Left colon (tissue), 2 donors: ENCODE results near the gene NEDD4L. TPM values are rescaled to one million over a fixed set of nuclear protein-coding genes. Genes with fewer than 3 reads are reported as not detected.
A peak's percentile ranks its signal among the peaks of the same experiment; 100 is the strongest.

Source experiments
- ATAC-seq: fragments of 200-7000 bp; cut with Tn5 transposase; one replicate; pipeline ENCODE4 v1.9.1; 2020; ENCODE audit warnings: mild to moderate bottlenecking, moderate library complexity
- DNase-seq, 2 donors: peaks; one replicate each; pipeline ENCODE4 v3.0.0-alpha.2; 2020
- intact Hi-C, 2 donors: fragments of 100-400 bp; cut with DNase I in 1 of 2; cut with micrococcal nuclease in 1 of 2; formaldehyde crosslinking; loops; one replicate each; pipeline versions ENCODE4 v1.11.2 to v1.14.0; 2022; cut with DNase I, micrococcal nuclease
- total RNA-seq, 2 donors: library from RNA; stranded (reverse); fragmentation: NEBNext Ultra II Directional; extraction: Animal tissue kit (Norgen Biotek cat#: 25700); gene quantifications; one replicate each; pipeline ENCODE4 v1.2.1, GENCODE V29; 2021
- donor health status: DM: no; HTN: no; CAD: no.
- donor health status: DM: yes; HTN: yes; CAD: no.

Gene NEDD4L
- total RNA-seq, 2 donors from 2014 or later, result 176 to 332 TPM

DNA sequence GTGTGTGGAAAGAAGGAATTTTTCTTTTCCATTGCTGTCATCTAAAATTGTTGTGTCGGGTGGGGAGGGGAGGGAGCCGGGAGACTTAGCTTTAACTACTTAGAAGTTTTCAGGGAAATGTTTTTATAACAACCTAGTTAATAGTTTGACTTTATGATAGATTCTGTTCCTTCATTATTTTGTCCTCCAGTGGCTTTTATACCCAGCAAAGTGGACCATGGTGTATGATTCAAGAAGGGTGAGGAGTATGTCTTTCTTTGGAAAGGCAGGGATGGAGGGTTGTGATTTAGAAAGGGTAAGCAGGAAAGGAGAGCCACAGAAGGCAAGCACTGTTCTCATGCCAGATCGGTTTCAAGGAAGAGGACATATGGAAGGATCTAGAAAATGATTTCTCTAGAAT lies 261.8 kb downstream of the NEDD4L start:
- DNase-seq (no peak), ATAC-seq (no peak)
- intact Hi-C loops, result no loop called here

DNA sequence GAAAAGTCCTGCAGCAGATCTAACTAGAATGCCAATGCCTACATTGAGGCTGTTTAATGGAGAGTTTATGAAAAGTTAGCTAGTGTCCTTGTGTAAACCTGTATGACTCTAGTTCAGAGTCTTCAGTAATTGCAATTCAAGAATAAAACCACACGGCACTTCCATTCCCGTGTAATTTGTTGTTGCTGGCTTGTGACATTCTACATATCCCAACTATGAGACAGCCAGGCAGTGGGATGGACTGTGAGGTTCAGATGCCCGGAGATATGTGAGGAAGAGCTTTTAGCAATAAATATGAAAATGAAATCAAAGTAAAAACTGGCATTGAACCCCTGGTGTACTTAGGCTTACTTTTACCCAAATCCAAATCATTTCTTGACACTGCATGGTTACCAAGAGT lies 263.4 kb downstream of the NEDD4L start:
- ATAC-seq (no peak), DNase-seq (no peak)
- intact Hi-C loops, result no loop called here

DNA sequence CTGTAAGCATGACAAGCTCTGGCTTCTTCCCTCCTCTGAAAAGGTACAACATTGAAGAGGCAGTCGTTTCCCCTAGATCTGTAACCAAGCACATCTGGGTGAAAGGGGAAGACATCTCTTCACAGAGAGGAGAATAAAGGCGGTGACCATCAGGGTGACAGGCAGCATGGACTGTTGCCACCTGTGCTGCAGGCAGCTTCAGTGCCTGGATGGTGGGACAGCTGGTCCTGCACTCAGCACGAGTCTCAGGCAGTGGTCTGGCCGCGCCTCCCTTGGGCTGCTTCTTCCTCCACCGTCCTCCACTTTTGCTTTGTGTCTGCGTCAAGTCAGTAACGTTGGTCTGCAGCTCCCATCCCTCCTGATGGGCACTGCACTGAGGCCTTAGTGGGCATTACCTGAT lies 264.4 kb downstream of the NEDD4L start:
- DNase-seq (no peak), ATAC-seq (no peak)
- intact Hi-C loops, result no loop called here

DNA sequence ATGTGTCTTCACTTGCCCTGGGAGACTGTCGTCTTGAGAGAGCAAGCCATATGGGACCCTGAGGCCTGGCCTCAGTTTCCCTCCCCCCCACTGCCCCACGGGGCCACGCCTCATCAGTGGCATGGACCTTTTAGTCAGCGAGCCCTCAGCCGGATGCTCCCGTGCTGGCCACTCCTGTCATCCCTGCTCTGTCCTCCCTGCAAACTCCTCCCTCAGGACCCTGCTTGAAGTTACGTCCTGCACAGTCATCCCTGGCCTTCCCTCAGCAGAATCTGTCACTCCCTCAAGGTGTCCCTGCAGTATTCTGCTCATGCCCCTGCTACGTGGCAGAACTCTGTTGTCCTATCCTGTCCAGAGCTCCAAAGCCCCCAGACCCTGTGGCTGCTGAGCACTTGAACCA lies 265.1 kb downstream of the NEDD4L start:
- DNase-seq (peak in 1 of 2 donors; percentile 26), ATAC-seq (no peak)
- intact Hi-C loops, result no loop called here

DNA sequence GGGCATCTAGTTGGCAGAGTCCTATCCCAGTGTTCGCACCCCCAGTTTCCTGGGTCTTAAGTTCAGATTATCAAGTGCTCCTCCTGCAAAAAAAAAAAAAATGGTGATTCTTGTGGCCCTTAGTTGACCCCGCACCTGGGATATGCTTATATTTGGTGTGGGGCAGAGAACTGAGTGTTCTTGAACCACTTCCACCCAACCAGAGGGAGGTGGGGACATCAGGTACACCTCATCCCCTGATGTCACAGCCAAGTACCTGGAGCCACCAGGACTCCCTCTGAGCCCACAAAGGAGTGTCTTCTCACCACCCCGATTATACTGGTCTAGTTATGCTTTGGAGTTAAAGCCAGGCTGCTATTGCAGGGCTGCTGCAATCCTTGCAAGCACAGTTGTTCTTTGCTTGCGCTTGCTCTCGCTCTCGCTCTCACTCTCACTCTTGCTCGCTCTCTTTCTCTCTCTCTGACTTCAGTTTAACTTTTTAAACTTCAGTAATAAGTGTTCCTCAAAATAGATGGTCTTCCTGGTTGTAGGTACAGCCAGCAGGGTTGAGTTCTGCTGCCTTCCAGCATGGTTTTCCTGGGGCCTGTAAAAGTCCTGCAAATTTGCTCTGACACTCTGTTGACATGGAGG lies 265.7 kb downstream of the NEDD4L start:
- intact Hi-C loops, result no loop called here
- no peak for DNase-seq
- peak; percentile 11 for ATAC-seq

DNA sequence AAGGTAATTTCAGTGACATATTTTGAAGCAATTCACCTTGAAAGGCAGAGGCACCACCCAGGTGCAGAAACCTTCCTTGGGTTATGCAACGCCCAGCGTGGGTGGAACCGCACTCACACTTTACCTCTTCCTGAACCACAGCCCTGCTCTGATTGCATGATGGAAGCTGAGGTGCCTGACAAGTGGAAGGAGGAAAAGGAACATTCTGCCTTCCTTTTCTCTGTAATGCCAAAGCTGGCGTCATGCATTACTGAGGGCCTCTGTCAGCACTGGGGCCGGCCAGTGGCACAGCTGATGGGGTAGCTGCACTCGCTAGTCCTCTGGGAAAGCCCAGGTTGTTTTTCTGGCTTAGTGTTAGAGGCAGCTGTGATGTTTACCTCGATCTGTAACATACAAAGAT lies 266.5 kb downstream of the NEDD4L start:
- intact Hi-C loops, result no loop called here
- DNase-seq (peak; percentile 79 to 92), ATAC-seq (peak; percentile 92)

DNA sequence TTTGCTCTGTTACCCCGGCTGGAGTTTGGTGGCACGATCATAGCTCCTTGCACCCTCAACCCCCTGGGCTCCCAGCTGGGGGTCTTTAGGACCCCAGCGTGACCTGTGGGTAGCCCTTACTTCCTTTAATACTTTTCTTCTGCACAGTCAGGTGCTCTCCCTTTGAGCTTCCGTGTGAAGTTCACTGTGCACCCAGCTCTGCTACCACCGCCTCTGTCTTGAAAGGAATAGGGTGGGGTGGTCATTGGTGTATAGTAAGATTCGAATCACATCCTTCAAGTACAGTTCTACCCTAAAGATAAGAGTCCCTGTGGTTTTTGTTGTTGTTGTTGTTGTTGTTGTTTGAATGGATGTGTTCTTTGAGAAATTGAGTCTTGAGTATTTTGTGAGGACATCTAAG lies 267.4 kb downstream of the NEDD4L start:
- ATAC-seq (no peak), DNase-seq (no peak)
- intact Hi-C loops, result no loop called here

DNA sequence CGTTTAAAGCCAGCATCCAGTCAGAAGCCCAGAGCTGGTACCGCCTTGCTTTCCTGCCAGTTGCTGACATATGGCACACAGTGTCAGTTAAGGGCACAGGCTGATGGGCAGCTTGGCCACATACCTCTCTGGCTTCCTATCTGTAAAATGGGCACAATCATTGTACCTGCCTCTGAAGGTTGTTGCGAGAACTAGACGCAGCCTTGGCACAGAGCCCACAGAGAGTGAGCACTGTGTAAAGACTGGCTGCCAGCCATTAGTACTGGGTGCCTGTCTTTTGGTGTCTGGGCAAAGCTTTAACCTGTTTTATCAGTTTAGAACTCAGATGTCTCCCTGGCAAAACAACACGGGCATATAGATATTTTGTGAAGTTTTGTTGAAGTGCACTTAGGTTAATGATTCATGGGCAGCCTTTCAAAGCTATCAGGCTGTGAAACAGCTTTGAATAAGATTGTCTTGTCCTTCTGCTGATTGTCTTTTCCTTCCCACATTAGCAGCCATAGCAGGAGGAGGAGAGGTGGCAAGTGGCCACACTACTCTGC lies 269.5 kb downstream of the NEDD4L start:
- intact Hi-C loops, result no loop called here
- ATAC-seq (peak; percentile 9), DNase-seq (peak in 1 of 2 donors; percentile 75)

DNA sequence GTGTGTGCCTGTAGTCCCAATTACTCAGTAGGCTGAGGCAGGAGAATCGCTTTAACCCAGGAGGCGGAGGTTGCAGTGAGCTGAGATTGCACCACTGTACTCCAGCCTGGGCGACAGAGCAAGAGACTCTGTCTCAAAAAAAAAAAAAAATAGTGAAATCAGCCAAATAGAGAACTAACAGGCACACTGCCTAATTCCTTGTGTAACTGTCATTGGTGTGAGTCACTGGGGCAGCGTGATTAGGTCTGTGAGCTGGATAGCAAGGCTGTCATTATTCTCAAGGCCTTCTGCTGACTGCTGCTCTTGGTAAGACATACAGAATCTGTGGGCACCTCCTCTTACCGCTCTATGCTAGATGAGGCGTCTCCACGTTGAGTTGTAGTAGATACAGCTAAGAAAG lies 270.3 kb downstream of the NEDD4L start:
- no peak for DNase-seq

DNA sequence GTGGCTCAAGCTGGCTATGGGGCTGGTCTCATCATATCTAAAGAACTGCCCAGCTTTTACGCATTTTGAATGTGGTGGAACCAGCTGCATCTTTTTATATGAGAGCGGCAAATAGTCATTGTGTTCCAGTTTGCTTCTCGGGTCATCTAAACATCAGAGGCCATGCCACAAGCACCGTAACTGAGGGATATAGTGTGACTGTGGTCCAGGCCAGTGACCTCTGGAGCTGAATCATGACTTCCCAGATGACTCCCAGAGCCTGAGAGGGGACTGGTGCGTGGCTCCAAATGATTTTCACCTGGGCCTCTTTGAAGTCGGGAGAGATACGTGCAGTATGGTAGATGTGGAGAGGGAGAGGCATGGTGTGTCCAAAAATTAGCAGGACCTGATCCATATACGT lies 271.0 kb downstream of the NEDD4L start:
- ATAC-seq, result no peak
- intact Hi-C loops, result no loop called here
- DNase-seq, result no peak

More for the DNA sequence above, 270.3 kb downstream of the NEDD4L start:
- ATAC-seq, result peak; percentile 13
- intact Hi-C loops, result no loop called here

DNA sequence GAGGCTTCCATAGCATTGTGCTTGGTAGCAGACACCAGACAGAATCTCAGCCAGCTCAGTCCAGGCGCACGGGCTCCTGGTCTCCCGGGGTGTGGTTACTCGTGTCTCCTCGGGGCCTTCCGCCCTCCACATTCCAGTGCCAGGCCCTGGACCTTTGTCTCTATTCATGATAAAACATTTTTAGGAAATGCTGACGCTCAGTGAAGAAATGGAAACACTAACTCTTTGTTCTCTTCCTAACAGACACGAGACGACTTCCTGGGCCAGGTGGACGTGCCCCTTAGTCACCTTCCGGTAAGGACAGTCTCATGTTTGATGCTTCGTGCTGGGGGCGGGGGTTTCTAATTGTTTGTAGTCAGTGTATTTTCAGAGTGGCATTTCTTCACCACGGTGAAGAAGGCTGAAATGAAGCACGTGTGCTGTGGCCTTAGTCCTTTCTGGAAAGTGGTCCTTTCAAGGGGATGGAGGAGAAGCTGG lies 271.8 kb downstream of the NEDD4L start:
- DNase-seq (peak; percentile 51 to 70), ATAC-seq (peak; percentile 44)
- intact Hi-C loops, result no loop called here

DNA sequence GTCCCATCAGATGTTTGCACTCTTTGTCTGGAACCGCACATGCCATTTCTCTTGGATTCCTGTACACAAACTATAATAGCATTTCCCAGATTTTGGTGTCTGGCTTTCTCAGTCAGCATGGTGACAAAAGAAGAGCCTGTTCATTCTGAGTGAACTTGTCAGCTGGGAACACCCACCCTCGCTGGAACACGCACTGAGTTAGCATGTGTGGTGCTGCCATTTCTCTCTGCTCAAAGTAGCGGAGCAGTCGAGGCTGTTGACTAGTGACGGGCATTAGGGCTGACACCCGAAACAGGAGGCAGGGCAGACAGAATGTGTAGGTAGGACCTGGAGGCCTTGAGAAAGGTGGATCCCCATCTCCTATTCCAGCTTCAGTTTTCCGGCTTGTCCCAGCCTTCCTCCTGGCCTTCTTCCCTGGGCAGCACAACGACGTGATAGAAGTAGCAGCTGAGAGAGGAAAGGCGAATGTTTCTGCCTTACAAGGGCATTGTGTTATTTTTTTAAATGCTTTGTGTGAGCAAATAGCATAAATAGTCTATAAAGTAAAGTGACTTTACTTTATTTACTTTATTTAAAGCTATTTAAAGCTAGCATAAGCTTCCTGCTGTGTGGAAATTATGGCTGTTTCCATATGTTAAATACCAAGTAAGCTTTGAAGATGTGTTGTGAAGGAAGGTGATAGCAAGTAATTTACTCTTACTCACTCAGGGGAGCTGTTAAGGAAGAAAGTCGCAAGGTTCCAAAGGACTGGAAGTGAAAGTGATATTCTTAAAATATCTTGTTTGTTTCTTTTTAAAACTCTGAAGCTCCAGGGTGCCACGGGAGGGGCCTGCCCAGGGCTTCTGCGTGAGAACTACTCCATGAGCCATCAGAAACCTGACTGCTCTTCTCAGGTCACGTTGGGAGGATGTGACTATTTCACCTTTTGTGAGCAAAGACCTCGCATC lies 272.6 kb downstream of the NEDD4L start:
- intact Hi-C loops, result no loop called here
- ATAC-seq (peak; percentile 17), DNase-seq (no peak)

DNA sequence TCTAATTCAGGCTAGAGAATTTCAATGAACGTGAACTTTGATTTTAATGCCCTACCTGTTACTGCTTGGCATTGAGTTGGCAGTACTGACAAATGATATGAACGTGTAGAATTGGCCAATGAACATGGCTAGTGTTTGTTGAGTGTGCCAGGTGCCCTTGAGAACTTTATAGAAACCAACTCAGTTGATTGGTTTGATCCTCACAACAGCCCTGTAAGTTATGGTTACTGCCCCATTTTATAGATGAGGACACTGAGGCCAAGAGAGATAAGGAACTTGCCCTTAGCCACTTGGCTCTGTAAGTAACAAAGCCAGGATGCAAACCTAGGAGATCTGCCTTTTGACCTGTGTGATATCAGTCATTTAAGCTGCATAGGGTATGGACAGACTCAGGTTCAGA lies 275.7 kb downstream of the NEDD4L start:
- DNase-seq (no peak), ATAC-seq (peak; percentile 57)
- intact Hi-C loops, result loop anchor here in 1 of 2 donors (10.0 kb wide), 2 partner anchors 125 to 275 kb away; partner anchors contain the start of gene NEDD4L

DNA sequence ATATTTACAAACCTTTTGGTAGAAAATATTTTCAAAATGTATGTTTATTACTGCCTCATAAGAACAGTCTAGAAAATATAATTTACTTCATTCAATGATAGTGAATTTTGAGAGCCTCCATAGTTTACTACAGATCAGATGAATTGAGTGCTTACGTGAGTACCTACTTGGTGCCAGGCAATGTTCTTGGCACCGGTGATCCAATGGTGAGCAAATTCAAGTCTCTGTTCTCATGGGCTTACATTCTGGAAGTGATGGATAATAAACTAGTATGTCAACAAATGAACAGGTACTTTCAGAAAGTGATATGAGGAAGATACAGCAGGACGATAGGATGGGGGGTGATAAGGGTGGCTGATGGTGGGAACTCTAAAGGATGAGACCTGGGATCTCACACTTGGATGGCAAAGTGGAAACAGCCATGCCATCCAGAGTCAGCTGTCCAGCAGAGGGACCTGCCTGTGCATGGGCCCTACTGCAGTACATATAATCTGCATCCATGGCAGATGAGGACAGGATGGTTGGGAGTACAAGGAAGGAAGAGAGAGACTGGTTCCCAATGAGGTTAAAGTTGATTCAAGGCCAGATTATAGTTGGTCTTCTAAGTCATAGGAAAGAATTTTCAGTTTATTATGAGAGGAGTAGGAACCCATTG lies 277.0 kb downstream of the NEDD4L start:
- ATAC-seq (peak; percentile 7), DNase-seq (no peak)
- intact Hi-C loops, result loop anchor here in 1 of 2 donors (10.0 kb wide), 2 partner anchors 126 to 276 kb away; partner anchors contain the start of gene NEDD4L

DNA sequence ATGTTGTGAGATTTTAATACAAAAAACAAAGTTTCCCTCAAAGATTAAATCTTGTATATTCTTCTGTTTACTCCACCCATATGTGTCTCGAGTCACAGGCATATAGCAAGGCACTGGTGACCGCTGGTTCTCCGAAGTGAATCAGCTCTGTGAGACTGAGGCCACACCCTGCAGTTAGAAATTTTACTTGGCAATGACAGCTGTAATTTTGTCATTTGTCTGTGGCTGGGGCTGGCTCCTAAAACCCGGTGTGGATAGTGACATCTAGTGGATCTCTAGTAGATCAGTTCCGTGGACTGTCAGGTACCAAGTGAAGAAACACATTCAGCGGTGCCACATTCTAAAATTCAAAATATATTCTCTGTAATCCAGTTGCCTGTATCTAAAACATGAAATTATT lies 278.0 kb downstream of the NEDD4L start:
- intact Hi-C loops, result loop anchor here in 1 of 2 donors (10.0 kb wide), 2 partner anchors 127 to 277 kb away; partner anchors contain the start of gene NEDD4L
- ATAC-seq, result peak; percentile 85
- peak; percentile 58 to 80 for DNase-seq

DNA sequence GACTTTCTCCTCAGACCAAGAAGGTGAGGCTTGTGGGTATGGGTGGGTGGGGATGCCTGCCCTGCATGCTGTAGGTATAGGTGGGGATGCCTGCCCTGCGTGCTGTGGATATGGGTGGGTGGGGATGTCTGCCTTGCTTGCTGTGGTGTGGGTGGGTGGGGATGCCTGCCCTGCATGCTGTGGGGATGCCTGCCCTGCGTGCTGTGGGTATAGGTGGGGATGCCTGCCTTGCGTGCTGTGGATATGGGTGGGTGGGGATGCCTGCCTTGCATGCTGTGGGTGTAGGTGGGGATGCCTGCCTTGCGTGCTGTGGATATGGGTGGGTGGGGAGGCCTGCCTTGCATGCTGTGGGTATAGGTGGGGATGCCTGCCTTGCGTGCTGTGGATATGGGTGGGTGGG lies 278.4 kb downstream of the NEDD4L start:
- DNase-seq, result no peak
- ATAC-seq, result no peak
- intact Hi-C loops, result loop anchor here in 1 of 2 donors (10.0 kb wide), 2 partner anchors 128 to 278 kb away; partner anchors contain the start of gene NEDD4L

DNA sequence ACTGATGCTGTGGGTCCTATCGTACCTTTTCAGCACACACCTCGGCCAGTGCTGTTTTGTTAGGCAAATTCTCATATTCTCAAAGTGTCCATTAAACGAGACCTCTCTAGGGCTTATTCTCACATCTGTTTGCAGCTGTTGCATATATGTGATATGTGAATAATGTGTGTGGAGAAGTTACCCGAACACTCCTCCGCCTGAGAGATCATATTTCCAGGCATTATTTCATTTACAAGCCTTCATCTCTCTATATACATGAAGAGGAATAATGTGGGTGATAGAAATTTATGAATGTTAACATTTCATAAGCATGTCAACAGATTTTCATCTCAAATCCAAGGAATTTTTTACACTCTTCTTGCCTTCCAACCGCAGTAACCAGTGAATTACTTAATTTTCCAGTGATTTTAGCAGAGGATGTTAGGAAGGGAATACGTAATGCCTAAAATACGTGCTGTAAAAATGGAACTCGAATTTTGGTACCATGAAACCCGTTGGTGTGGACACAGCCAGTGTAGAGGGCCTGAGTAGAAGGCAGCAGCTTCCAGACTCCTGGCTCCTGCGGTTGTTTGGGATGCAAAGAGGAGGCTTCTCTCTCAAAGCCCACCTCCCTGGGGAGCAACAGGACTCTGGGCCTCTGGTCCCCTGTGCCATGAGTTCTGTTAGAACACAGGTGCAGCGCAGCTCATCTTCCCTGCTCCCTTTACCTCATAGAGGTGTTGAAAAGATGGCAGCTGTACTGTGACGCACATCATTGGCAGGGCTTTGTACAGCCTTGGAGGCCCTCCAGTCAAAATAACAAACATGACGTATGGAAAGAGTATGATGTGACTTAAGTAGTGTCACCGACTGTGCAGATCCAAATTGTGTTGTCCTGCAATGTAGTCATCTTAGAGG lies 280.1 kb downstream of the NEDD4L start:
- no peak for ATAC-seq
- intact Hi-C loops, result loop anchor here in 1 of 2 donors (10.0 kb wide), 2 partner anchors 129 to 279 kb away; partner anchors contain the start of gene NEDD4L

More for the DNA sequence above, 280.1 kb downstream of the NEDD4L start:
- no peak for DNase-seq
